Ramos (cell line): ENCODE measurements around the gene AGAP2.

Experiments
- in situ Hi-C: fragments of 300-500 bp; cut with MboI; formaldehyde crosslinking; loops from one replicate; pipeline ENCODE4 v1.14.3; 2022; ENCODE audit warnings: low sequenced_read_pairs; ENCODE audit not compliant: unreplicated experiment

The AGAP2 gene

GRCh38 chr12:57740656-57741412, 2.3 kb upstream of the AGAP2 start:
- in situ Hi-C loops = no loop called here

- in situ Hi-C loops = no loop called here
Measured at GRCh38 chr12:57739914-57740538, 1.5 kb upstream of the AGAP2 start.

- in situ Hi-C loops = no loop called here
Measured at GRCh38 chr12:57739387-57739786, 845 bp upstream of the AGAP2 start.

- in situ Hi-C loops = no loop called here
Measured at GRCh38 chr12:57737467-57738460, 778 bp downstream of the AGAP2 start.

- in situ Hi-C loops = no loop called here
Measured at GRCh38 chr12:57736741-57737466, 1.6 kb downstream of the AGAP2 start.

GRCh38 chr12:57735952-57736740, 2.4 kb downstream of the AGAP2 start:
- in situ Hi-C loops = no loop called here

GRCh38 chr12:57735198-57735855, 3.2 kb downstream of the AGAP2 start:
- in situ Hi-C loops = no loop called here

GRCh38 chr12:57734591-57734990, 4.0 kb downstream of the AGAP2 start:
- in situ Hi-C loops = no loop called here

GRCh38 chr12:57733928-57734327, 4.6 kb downstream of the AGAP2 start:
- in situ Hi-C loops = no loop called here

GRCh38 chr12:57732726-57733593, 5.6 kb downstream of the AGAP2 start:
- in situ Hi-C loops = no loop called here

GRCh38 chr12:57732270-57732669, 6.3 kb downstream of the AGAP2 start:
- in situ Hi-C loops = no loop called here

- in situ Hi-C loops = no loop called here
Measured at GRCh38 chr12:57731411-57732080, 7.0 kb downstream of the AGAP2 start.

GRCh38 chr12:57730336-57731067, 8.0 kb downstream of the AGAP2 start:
- in situ Hi-C loops = no loop called here

GRCh38 chr12:57729321-57729844, 9.2 kb downstream of the AGAP2 start:
- in situ Hi-C loops = no loop called here

- in situ Hi-C loops = no loop called here
Measured at GRCh38 chr12:57727758-57728395, 10.7 kb downstream of the AGAP2 start.
